RWPE2 (cell line): Measurements from ENCODE around the gene PDE4D.

ENCODE experiments used
- ATAC-seq: fragments of 200-7000 bp; cut with Tn5 transposase; 3 replicates; pipeline ENCODE4 v1.9.1; 2021; ENCODE audit warnings: low read depth
- DNase-seq: peaks from one replicate; pipeline ENCODE4 v3.0.0-alpha.2; 2020; ENCODE audit warnings: low spot score
- H3K27ac ChIP-seq: fragments of 450-650 bp; 2 replicates; pipeline ENCODE4 v1.5.1; 2017; ENCODE audit warnings: mild to moderate bottlenecking; ENCODE audit not compliant: poor library complexity, severe bottlenecking
- H3K27me3 ChIP-seq: fragments of 250-450 bp; sonication (Bioruptor Pico); 2 replicates; pipeline ENCODE4 v1.5.1; 2021; ENCODE audit warnings: mild to moderate bottlenecking, moderate library complexity; ENCODE audit not compliant: insufficient read depth, poor library complexity, severe bottlenecking
- H3K36me3 ChIP-seq: fragments of 250-450 bp; sonication (Bioruptor Pico); 2 replicates; pipeline ENCODE4 v1.5.1; 2020; ENCODE audit warnings: low read depth, mild to moderate bottlenecking, moderate library complexity
- H3K4me1 ChIP-seq: fragments of 250-450 bp; sonication (Bioruptor Pico); 2 replicates; pipeline ENCODE4 v1.5.1; 2021; ENCODE audit warnings: mild to moderate bottlenecking, moderate library complexity; ENCODE audit not compliant: insufficient read depth, poor library complexity, severe bottlenecking
- H3K4me3 ChIP-seq: fragments of 250-450 bp; sonication (Bioruptor Pico); 2 replicates; pipeline ENCODE4 v1.5.1; 2021; ENCODE audit warnings: mild to moderate bottlenecking, moderate library complexity; ENCODE audit not compliant: severe bottlenecking
- H3K9me3 ChIP-seq: fragments of 250-450 bp; sonication (Bioruptor Pico); 2 replicates; pipeline ENCODE4 v1.5.1; 2021; ENCODE audit warnings: mild to moderate bottlenecking, moderate library complexity; ENCODE audit not compliant: severe bottlenecking
- CTCF ChIP-seq: fragments of 450-650 bp; IDR thresholded peaks from one replicate; pipeline ENCODE4 v1.5.1; 2017; ENCODE audit warnings: mild to moderate bottlenecking, moderate library complexity; ENCODE audit not compliant: poor library complexity, severe bottlenecking

PDE4D gene

GRCh38 chr5:59532979-59533729 is 360.4 kb downstream of the PDE4D start:
- H3K27ac ChIP-seq, result no peak overlapping the region
- no peak overlapping the region for H3K4me3 ChIP-seq
- H3K27me3 ChIP-seq, result no peaks in the 10 kb centered on the region
- no peak for ATAC-seq
- H3K36me3 ChIP-seq, result no peaks in the 10 kb centered on the region
- no peak for DNase-seq
- no peaks in the 10 kb centered on the region for H3K9me3 ChIP-seq
- H3K4me1 ChIP-seq, result no peaks in the 10 kb centered on the region
- no peak for TF ChIP-seq CTCF

- DNase-seq (no peak), ATAC-seq (no peak)
- Histone ChIP-seq H3K4me1 (no peaks in the 10 kb centered on the region), H3K4me3 (no peak overlapping the region), H3K27me3 (no peaks in the 10 kb centered on the region), H3K36me3 (no peaks in the 10 kb centered on the region), H3K27ac (no peak overlapping the region), H3K9me3 (no peaks in the 10 kb centered on the region)
- no peak for TF ChIP-seq CTCF
Measured at GRCh38 chr5:59529239-59529638, 364.3 kb downstream of the PDE4D start.

GRCh38 chr5:59528202-59528862 is 365.2 kb downstream of the PDE4D start:
- ATAC-seq (no peak), DNase-seq (no peak)
- H3K4me1 ChIP-seq, result no peaks in the 10 kb centered on the region
- no peak for TF ChIP-seq CTCF
- H3K9me3 ChIP-seq, result no peaks in the 10 kb centered on the region
- no peaks in the 10 kb centered on the region for H3K36me3 ChIP-seq
- H3K27me3 ChIP-seq, result no peaks in the 10 kb centered on the region
- H3K4me3 ChIP-seq, result no peak overlapping the region
- H3K27ac ChIP-seq, result no peak overlapping the region

- Histone ChIP-seq H3K4me3 (no peak overlapping the region), H3K27me3 (no peaks in the 10 kb centered on the region), H3K36me3 (no peaks in the 10 kb centered on the region), H3K4me1 (peaks cover 14% of the 10 kb centered on the region), H3K9me3 (no peaks in the 10 kb centered on the region), H3K27ac (no peak overlapping the region)
- TF ChIP-seq CTCF, result no peak
- ATAC-seq (peak; percentile 41; the same call in 1 of the 3 replicates), DNase-seq (no peak)
Measured at GRCh38 chr5:59525957-59526356, 367.6 kb downstream of the PDE4D start.

GRCh38 chr5:59525311-59525710 is 368.2 kb downstream of the PDE4D start:
- no peak for TF ChIP-seq CTCF
- no peak overlapping the region for H3K4me3 ChIP-seq
- no peak for DNase-seq
- H3K27ac ChIP-seq, result no peak overlapping the region
- no peaks in the 10 kb centered on the region for H3K27me3 ChIP-seq
- ATAC-seq, result no peak
- H3K9me3 ChIP-seq, result no peaks in the 10 kb centered on the region
- H3K4me1 ChIP-seq, result peaks cover 14% of the 10 kb centered on the region
- H3K36me3 ChIP-seq, result no peaks in the 10 kb centered on the region
